Keratinocyte (primary cell): ENCODE results near the gene ABCG1. TPM values are rescaled to one million over a fixed set of nuclear protein-coding genes. Genes with fewer than 3 reads are reported as not detected.

ENCODE experiments used
- DNase-seq: peaks from one replicate; pipeline ENCODE4 v3.0.0-alpha.2; 2011; ENCODE audit warnings: low read depth, missing footprints, low spot score
- FAIRE-seq: peaks from 2 replicates; lab custom pipeline; 2011; peaks lifted over from hg19 to GRCh38; lab: Jason Lieb, UNC
- H2AFZ ChIP-seq: 2 replicates; pipeline ENCODE4 v1.6.0; 2012; ENCODE audit warnings: low read length, control low read depth, inconsistent platforms; ENCODE audit not compliant: control insufficient read depth
- H3K27ac ChIP-seq: 2 replicates; pipeline ENCODE4 v1.5.1; 2011; ENCODE audit warnings: low read length; ENCODE audit not compliant: control insufficient read depth, insufficient read depth
- H3K27me3 ChIP-seq: 3 replicates; pipeline ENCODE4 v1.6.0; 2011; ENCODE audit warnings: low read length; ENCODE audit not compliant: control insufficient read depth, insufficient read depth; ENCODE audit errors: extremely low read depth
- H3K36me3 ChIP-seq, 2 experiments: 2 replicates in 1 of 2; 3 replicates in 1 of 2; pipeline ENCODE4 v1.5.1; 2011; ENCODE audit warnings: low read length in 2 of 2, mild to moderate bottlenecking in 1 of 2; ENCODE audit not compliant: control insufficient read depth in 2 of 2, insufficient read depth in 2 of 2; ENCODE audit errors: extremely low read depth in 1 of 2
- H3K4me1 ChIP-seq: 3 replicates; pipeline ENCODE4 v1.5.1; 2011; ENCODE audit warnings: low read length; ENCODE audit not compliant: control insufficient read depth, insufficient read depth; ENCODE audit errors: extremely low read depth
- H3K4me2 ChIP-seq: 3 replicates; pipeline ENCODE4 v1.6.0; 2011; ENCODE audit warnings: low read depth, low read length; ENCODE audit not compliant: control insufficient read depth, insufficient read depth; ENCODE audit errors: extremely low read depth
- H3K4me3 ChIP-seq, 3 experiments: fragments of 200-600 bp in 1 of 3; sonication (generic) in 1 of 3; 2 replicates in 2 of 3; 3 replicates in 1 of 3; pipeline ENCODE4 v1.5.1; 2011 to 2016; ENCODE audit warnings: low read length in 3 of 3, mild to moderate bottlenecking in 3 of 3, control low read depth in 2 of 3, inconsistent platforms in 1 of 3, low read depth in 1 of 3, mixed read lengths in 1 of 3, mixed run types in 1 of 3, moderate library complexity in 1 of 3; ENCODE audit not compliant: control insufficient read depth in 2 of 3, insufficient read depth in 2 of 3; ENCODE audit errors: extremely low read depth in 1 of 3
- H3K79me2 ChIP-seq: 2 replicates; pipeline ENCODE4 v1.6.0; 2012; ENCODE audit warnings: low read length; ENCODE audit not compliant: control insufficient read depth, insufficient read depth
- H3K9ac ChIP-seq: 3 replicates; pipeline ENCODE4 v1.6.0; 2011; ENCODE audit warnings: low read length; ENCODE audit not compliant: control insufficient read depth, insufficient read depth; ENCODE audit errors: extremely low read depth
- H3K9me1 ChIP-seq: 3 replicates; pipeline ENCODE4 v1.6.0; 2011; ENCODE audit warnings: low read length; ENCODE audit not compliant: control insufficient read depth, insufficient read depth; ENCODE audit errors: extremely low read depth
- H3K9me3 ChIP-seq: 2 replicates; pipeline ENCODE4 v1.5.1; 2012; ENCODE audit warnings: low read depth, low read length; ENCODE audit not compliant: control insufficient read depth
- H4K20me1 ChIP-seq: 3 replicates; pipeline ENCODE4 v1.6.0; 2011; ENCODE audit warnings: low read length; ENCODE audit not compliant: control insufficient read depth, insufficient read depth; ENCODE audit errors: extremely low read depth
- CTCF ChIP-seq, 3 experiments: IDR thresholded peaks in 1 of 3; conservative IDR thresholded peaks in 1 of 3; optimal IDR thresholded peaks in 1 of 3; 2 replicates in 2 of 3; 3 replicates in 1 of 3; pipeline versions ENCODE3 to v1.5.1; 2011; ENCODE audit warnings: low read length in 3 of 3, mild to moderate bottlenecking in 3 of 3, moderate library complexity in 2 of 3, control low read depth in 1 of 3, inconsistent platforms in 1 of 3; ENCODE audit not compliant: insufficient read depth in 2 of 3; ENCODE audit errors: extremely low read depth in 1 of 3
- EZH2 ChIP-seq: IDR thresholded peaks from one replicate; pipeline ENCODE4 v1.6.1; 2012; ENCODE audit warnings: inconsistent platforms, mild to moderate bottlenecking, low read length, moderate library complexity
- dilution Hi-C: fragments of 300-500 bp; cut with MboI; formaldehyde crosslinking; loops from one replicate; pipeline ENCODE4 v1.7.0; 2020; ENCODE audit warnings: low sequenced_read_pairs; ENCODE audit not compliant: extremely low pct_ligation_motif_present
- polyA plus RNA-seq, 5 experiments: library from polyadenylated mRNA; depleted of rRNA in 3 of 5; stranded (reverse) in 3 of 5; stranded (forward) in 1 of 5; unstranded in 1 of 5; fragments of >200 nt; gene quantifications; 1 replicate in 1 of 5; 2 replicates in 3 of 5; 3 replicates in 1 of 5; pipeline versions ENCODE4 v1.2.1 to v1.2.3, GENCODE V29; 2011 to 2012; ENCODE audit warnings: missing spikeins in 2 of 5, low read depth in 1 of 5, low replicate concordance in 1 of 5

Gene ABCG1
- polyA plus RNA-seq, 1 donor (not counting 4 experiments of a cell fraction or from before 2014, with no cell fraction given) = 3.3 TPM

- Histone ChIP-seq H3K36me3 (no peaks in the 10 kb centered on the region), H4K20me1 (no peaks in the 10 kb centered on the region), H3K4me3 (no peak overlapping the region), H3K27me3 (peaks cover 10% of the 10 kb centered on the region), H3K4me1 (no peaks in the 10 kb centered on the region), H3K27ac (no peak overlapping the region), H3K9me3 (no peaks in the 10 kb centered on the region), H3K4me2 (no peak overlapping the region), H3K79me2 (no peaks in the 10 kb centered on the region), H3K9ac (no peak overlapping the region), H3K9me1 (no peaks in the 10 kb centered on the region), H2AFZ (no peak overlapping the region)
- TF ChIP-seq EZH2 (no peak), CTCF (optimal IDR thresholded peaks at IDR 0.05 in 1 of 3, IDR thresholded peaks at IDR 0.05 in 1 of 3, conservative IDR thresholded peaks at IDR 0.05 in 1 of 3; ENCODE audit: extremely low read depth in 1 of 3, insufficient read depth in 2 of 3, low read length in 3 of 3) (no peak)
- FAIRE-seq (no peak), DNase-seq (no peak)
- dilution Hi-C loops = no loop called here
Observed at GRCh38 chr21:42300045-42300583, 81.2 kb downstream of the ABCG1 start.

- Histone ChIP-seq H3K9me1 (no peaks in the 10 kb centered on the region), H3K4me2 (no peak overlapping the region), H4K20me1 (no peaks in the 10 kb centered on the region), H3K9ac (no peak overlapping the region), H3K36me3 (no peaks in the 10 kb centered on the region), H3K4me1 (no peaks in the 10 kb centered on the region), H3K9me3 (no peaks in the 10 kb centered on the region), H3K27me3 (peaks cover 10% of the 10 kb centered on the region), H3K4me3 (no peak overlapping the region), H3K79me2 (no peaks in the 10 kb centered on the region), H3K27ac (no peak overlapping the region), H2AFZ (no peak overlapping the region)
- dilution Hi-C loops = no loop called here
- no peak for FAIRE-seq
- DNase-seq = no peak
- TF ChIP-seq CTCF (optimal IDR thresholded peaks at IDR 0.05 in 1 of 3, IDR thresholded peaks at IDR 0.05 in 1 of 3, conservative IDR thresholded peaks at IDR 0.05 in 1 of 3; ENCODE audit: extremely low read depth in 1 of 3, insufficient read depth in 2 of 3, low read length in 3 of 3) (no peak), EZH2 (no peak)
Observed at GRCh38 chr21:42300956-42301355, 82.0 kb downstream of the ABCG1 start.
